ENCODE data around the gene ZIC4. TPM values are rescaled to one million over a fixed set of nuclear protein-coding genes. Genes with fewer than 3 reads are reported as not detected.

ZIC4 gene
- polyA plus RNA-seq, 3 donors, result not detected

- no peak for DNase-seq (ENCODE audit: low read depth in 3 of 3, low spot score in 2 of 3)
These were observed 12.7 kb upstream of the ZIC4 start for GRCh38 chr3:147418808-147419701.

- no peak for DNase-seq (ENCODE audit: low read depth in 3 of 3, low spot score in 2 of 3)
These were observed 12.0 kb upstream of the ZIC4 start for GRCh38 chr3:147418371-147418781.

- no peak for DNase-seq (ENCODE audit: low read depth in 3 of 3, low spot score in 2 of 3)
These were observed 11.4 kb upstream of the ZIC4 start for GRCh38 chr3:147417551-147418295.

- DNase-seq (ENCODE audit: low read depth in 3 of 3, low spot score in 2 of 3), result no peak
These were observed 10.6 kb upstream of the ZIC4 start for GRCh38 chr3:147416931-147417330.

GRCh38 chr3:147415874-147416273, 9.5 kb upstream of the ZIC4 start:
- DNase-seq (ENCODE audit: low read depth in 3 of 3, low spot score in 2 of 3), result no peak

- DNase-seq (ENCODE audit: low read depth in 3 of 3, low spot score in 2 of 3), result no peak
These were observed 8.9 kb upstream of the ZIC4 start for GRCh38 chr3:147415286-147415685.

GRCh38 chr3:147414390-147415138, 8.2 kb upstream of the ZIC4 start:
- no peak for DNase-seq (ENCODE audit: low read depth in 3 of 3, low spot score in 2 of 3)

- no peak for DNase-seq (ENCODE audit: low read depth in 3 of 3, low spot score in 2 of 3)
These were observed 7.5 kb upstream of the ZIC4 start for GRCh38 chr3:147413686-147414389.

- DNase-seq (ENCODE audit: low read depth in 3 of 3, low spot score in 2 of 3), result no peak
These were observed 6.8 kb upstream of the ZIC4 start for GRCh38 chr3:147412917-147413685.

GRCh38 chr3:147412261-147412916, 6.0 kb upstream of the ZIC4 start:
- no peak for DNase-seq (ENCODE audit: low read depth in 3 of 3, low spot score in 2 of 3)

- no peak for DNase-seq (ENCODE audit: low read depth in 3 of 3, low spot score in 2 of 3)
These were observed 5.5 kb upstream of the ZIC4 start for GRCh38 chr3:147411815-147412241.

GRCh38 chr3:147411238-147411814, 5.0 kb upstream of the ZIC4 start:
- no peak for DNase-seq (ENCODE audit: low read depth in 3 of 3, low spot score in 2 of 3)

GRCh38 chr3:147410526-147411237, 4.3 kb upstream of the ZIC4 start:
- DNase-seq (ENCODE audit: low read depth in 3 of 3, low spot score in 2 of 3), result no peak

- DNase-seq (ENCODE audit: low read depth in 3 of 3, low spot score in 2 of 3), result no peak
These were observed 3.8 kb upstream of the ZIC4 start for GRCh38 chr3:147410116-147410525.

- no peak for DNase-seq (ENCODE audit: low read depth in 3 of 3, low spot score in 2 of 3)
These were observed 3.1 kb upstream of the ZIC4 start, which contains the start of gene ZIC1 for GRCh38 chr3:147409143-147410115. TSS of gene ZIC1 (plus strand) at chr3:147409365. CDS start at chr3:147410113, 748 bp downstream.

GRCh38 chr3:147408188-147409100, 2.1 kb upstream of the ZIC4 start:
- no peak for DNase-seq (ENCODE audit: low read depth in 3 of 3, low spot score in 2 of 3)
